ENCODE results near the gene LINC01488.

LINC01488 gene

GRCh38 chr11:69537126-69537525 is 55.7 kb downstream of the LINC01488 start:
- no peak for TF ChIP-seq ZNF274 (IDR thresholded peaks at IDR 0.05; ENCODE audit: low read depth, low read length)
- no peak for TF ChIP-seq SUZ12 (IDR thresholded peaks at IDR 0.05; ENCODE audit: extremely low read depth, insufficient read depth, insufficient read length)
- TF ChIP-seq YY1 (IDR thresholded peaks at IDR 0.05; ENCODE audit: insufficient read depth, insufficient read length): no peak
- Histone ChIP-seq H3K9me3 (ENCODE audit: insufficient read depth, low read length) (no peaks in the 10 kb centered on the region), H3K9ac (ENCODE audit: insufficient read length, low read depth) (no peak overlapping the region), H3K4me3 (ENCODE audit: insufficient read length, low read depth) (no peak overlapping the region), H3K36me3 (ENCODE audit: insufficient read depth, insufficient read length, low read length) (no peaks in the 10 kb centered on the region), H3K27me3 (ENCODE audit: insufficient read depth, insufficient read length) (no peaks in the 10 kb centered on the region), H3K4me1 (ENCODE audit: insufficient read depth, insufficient read length) (no peaks in the 10 kb centered on the region)
- DNase-seq (ENCODE audit: low read depth, low spot score): no peak

- Histone ChIP-seq H3K9ac (ENCODE audit: insufficient read length, low read depth) (no peak overlapping the region), H3K4me3 (ENCODE audit: insufficient read length, low read depth) (no peak overlapping the region), H3K27me3 (ENCODE audit: insufficient read depth, insufficient read length) (no peaks in the 10 kb centered on the region), H3K9me3 (ENCODE audit: insufficient read depth, low read length) (no peaks in the 10 kb centered on the region), H3K36me3 (ENCODE audit: insufficient read depth, insufficient read length, low read length) (no peaks in the 10 kb centered on the region), H3K4me1 (ENCODE audit: insufficient read depth, insufficient read length) (peaks cover 3% of the 10 kb centered on the region)
- TF ChIP-seq YY1 (IDR thresholded peaks at IDR 0.05; ENCODE audit: insufficient read depth, insufficient read length) (no peak), ZNF274 (IDR thresholded peaks at IDR 0.05; ENCODE audit: low read depth, low read length) (no peak), SUZ12 (IDR thresholded peaks at IDR 0.05; ENCODE audit: extremely low read depth, insufficient read depth, insufficient read length) (no peak)
- DNase-seq (ENCODE audit: low read depth, low spot score): no peak
Measured at GRCh38 chr11:69537855-69538640, 56.6 kb downstream of the LINC01488 start.

- DNase-seq (ENCODE audit: low read depth, low spot score): no peak
- H3K36me3 ChIP-seq (ENCODE audit: insufficient read depth, insufficient read length, low read length): no peaks in the 10 kb centered on the region
- H3K9ac ChIP-seq (ENCODE audit: insufficient read length, low read depth): no peak overlapping the region
- H3K4me1 ChIP-seq (ENCODE audit: insufficient read depth, insufficient read length): peaks cover 3% of the 10 kb centered on the region
- H3K9me3 ChIP-seq (ENCODE audit: insufficient read depth, low read length): no peaks in the 10 kb centered on the region
- no peaks in the 10 kb centered on the region for H3K27me3 ChIP-seq (ENCODE audit: insufficient read depth, insufficient read length)
- no peak overlapping the region for H3K4me3 ChIP-seq (ENCODE audit: insufficient read length, low read depth)
- TF ChIP-seq YY1 (IDR thresholded peaks at IDR 0.05; ENCODE audit: insufficient read depth, insufficient read length) (no peak), SUZ12 (IDR thresholded peaks at IDR 0.05; ENCODE audit: extremely low read depth, insufficient read depth, insufficient read length) (no peak), ZNF274 (IDR thresholded peaks at IDR 0.05; ENCODE audit: low read depth, low read length) (no peak)
Measured at GRCh38 chr11:69538854-69539253, 57.4 kb downstream of the LINC01488 start.

- Histone ChIP-seq H3K36me3 (ENCODE audit: insufficient read depth, insufficient read length, low read length) (no peaks in the 10 kb centered on the region), H3K9ac (ENCODE audit: insufficient read length, low read depth) (no peak overlapping the region), H3K4me3 (ENCODE audit: insufficient read length, low read depth) (no peak overlapping the region), H3K27me3 (ENCODE audit: insufficient read depth, insufficient read length) (no peaks in the 10 kb centered on the region), H3K9me3 (ENCODE audit: insufficient read depth, low read length) (no peaks in the 10 kb centered on the region), H3K4me1 (ENCODE audit: insufficient read depth, insufficient read length) (peaks cover 3% of the 10 kb centered on the region)
- TF ChIP-seq SUZ12 (IDR thresholded peaks at IDR 0.05; ENCODE audit: extremely low read depth, insufficient read depth, insufficient read length): no peak
- no peak for TF ChIP-seq ZNF274 (IDR thresholded peaks at IDR 0.05; ENCODE audit: low read depth, low read length)
- no peak for TF ChIP-seq YY1 (IDR thresholded peaks at IDR 0.05; ENCODE audit: insufficient read depth, insufficient read length)
- no peak for DNase-seq (ENCODE audit: low read depth, low spot score)
Measured at GRCh38 chr11:69539416-69540117, 58.1 kb downstream of the LINC01488 start.

- no peaks in the 10 kb centered on the region for H3K27me3 ChIP-seq (ENCODE audit: insufficient read depth, insufficient read length)
- peaks cover 3% of the 10 kb centered on the region for H3K4me1 ChIP-seq (ENCODE audit: insufficient read depth, insufficient read length)
- no peak for TF ChIP-seq YY1 (IDR thresholded peaks at IDR 0.05; ENCODE audit: insufficient read depth, insufficient read length)
- TF ChIP-seq ZNF274 (IDR thresholded peaks at IDR 0.05; ENCODE audit: low read depth, low read length): no peak
- no peak for TF ChIP-seq SUZ12 (IDR thresholded peaks at IDR 0.05; ENCODE audit: extremely low read depth, insufficient read depth, insufficient read length)
- DNase-seq (ENCODE audit: low read depth, low spot score): no peak
- no peaks in the 10 kb centered on the region for H3K9me3 ChIP-seq (ENCODE audit: insufficient read depth, low read length)
- no peak overlapping the region for H3K4me3 ChIP-seq (ENCODE audit: insufficient read length, low read depth)
- no peak overlapping the region for H3K9ac ChIP-seq (ENCODE audit: insufficient read length, low read depth)
- H3K36me3 ChIP-seq (ENCODE audit: insufficient read depth, insufficient read length, low read length): no peaks in the 10 kb centered on the region
Measured at GRCh38 chr11:69540118-69541000, 58.9 kb downstream of the LINC01488 start.

GRCh38 chr11:69541001-69541285 is 59.5 kb downstream of the LINC01488 start:
- no peak overlapping the region for H3K4me3 ChIP-seq (ENCODE audit: insufficient read length, low read depth)
- no peaks in the 10 kb centered on the region for H3K9me3 ChIP-seq (ENCODE audit: insufficient read depth, low read length)
- H3K36me3 ChIP-seq (ENCODE audit: insufficient read depth, insufficient read length, low read length): no peaks in the 10 kb centered on the region
- no peaks in the 10 kb centered on the region for H3K27me3 ChIP-seq (ENCODE audit: insufficient read depth, insufficient read length)
- H3K4me1 ChIP-seq (ENCODE audit: insufficient read depth, insufficient read length): peaks cover 3% of the 10 kb centered on the region
- no peak overlapping the region for H3K9ac ChIP-seq (ENCODE audit: insufficient read length, low read depth)
- DNase-seq (ENCODE audit: low read depth, low spot score): no peak
- TF ChIP-seq SUZ12 (IDR thresholded peaks at IDR 0.05; ENCODE audit: extremely low read depth, insufficient read depth, insufficient read length) (no peak), ZNF274 (IDR thresholded peaks at IDR 0.05; ENCODE audit: low read depth, low read length) (no peak), YY1 (IDR thresholded peaks at IDR 0.05; ENCODE audit: insufficient read depth, insufficient read length) (no peak)
